ENCODE measurements around the gene ABLIM2.

ABLIM2 gene

DNA sequence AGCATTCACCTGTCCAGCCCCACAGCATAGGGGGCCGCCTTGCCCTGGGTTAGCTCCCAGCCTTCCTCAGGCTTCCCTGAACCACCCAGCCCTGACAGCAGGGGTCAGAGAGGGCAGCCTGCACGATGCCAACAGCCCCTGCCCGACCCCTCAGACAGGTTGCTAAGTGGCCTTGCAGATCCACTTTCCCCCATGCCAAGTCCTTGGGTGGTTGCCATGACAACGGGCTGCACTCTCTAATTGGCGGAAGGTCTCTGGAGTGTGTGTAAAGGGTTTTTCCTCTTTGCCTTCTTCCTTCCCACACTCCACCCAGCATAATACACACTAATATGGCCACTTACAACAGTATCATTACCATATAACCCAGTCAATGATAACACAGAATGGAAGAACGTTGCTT is 119.3 kb downstream of the ABLIM2 start:
- DNase-seq (ENCODE audit: extremely low read depth, low read depth): no peak
- no peak for TF ChIP-seq CTCF (IDR thresholded peaks at IDR 0.05; ENCODE audit: low read depth, low read length)

GRCh38 chr4:8038719-8039251 is 119.8 kb downstream of the ABLIM2 start:
- no peak for TF ChIP-seq CTCF (IDR thresholded peaks at IDR 0.05; ENCODE audit: low read depth, low read length)
- no peak for DNase-seq (ENCODE audit: extremely low read depth, low read depth)

- TF ChIP-seq CTCF (IDR thresholded peaks at IDR 0.05; ENCODE audit: low read depth, low read length): no peak
- DNase-seq (ENCODE audit: extremely low read depth, low read depth): no peak
Measured at GRCh38 chr4:8038083-8038482, 120.5 kb downstream of the ABLIM2 start.

GRCh38 chr4:8037150-8037769 is 121.4 kb downstream of the ABLIM2 start:
- DNase-seq (ENCODE audit: extremely low read depth, low read depth): no peak
- TF ChIP-seq CTCF (IDR thresholded peaks at IDR 0.05; ENCODE audit: low read depth, low read length): no peak

- no peak for TF ChIP-seq CTCF (IDR thresholded peaks at IDR 0.05; ENCODE audit: low read depth, low read length)
- no peak for DNase-seq (ENCODE audit: extremely low read depth, low read depth)
Measured at GRCh38 chr4:8035371-8035780, 123.2 kb downstream of the ABLIM2 start.

DNA sequence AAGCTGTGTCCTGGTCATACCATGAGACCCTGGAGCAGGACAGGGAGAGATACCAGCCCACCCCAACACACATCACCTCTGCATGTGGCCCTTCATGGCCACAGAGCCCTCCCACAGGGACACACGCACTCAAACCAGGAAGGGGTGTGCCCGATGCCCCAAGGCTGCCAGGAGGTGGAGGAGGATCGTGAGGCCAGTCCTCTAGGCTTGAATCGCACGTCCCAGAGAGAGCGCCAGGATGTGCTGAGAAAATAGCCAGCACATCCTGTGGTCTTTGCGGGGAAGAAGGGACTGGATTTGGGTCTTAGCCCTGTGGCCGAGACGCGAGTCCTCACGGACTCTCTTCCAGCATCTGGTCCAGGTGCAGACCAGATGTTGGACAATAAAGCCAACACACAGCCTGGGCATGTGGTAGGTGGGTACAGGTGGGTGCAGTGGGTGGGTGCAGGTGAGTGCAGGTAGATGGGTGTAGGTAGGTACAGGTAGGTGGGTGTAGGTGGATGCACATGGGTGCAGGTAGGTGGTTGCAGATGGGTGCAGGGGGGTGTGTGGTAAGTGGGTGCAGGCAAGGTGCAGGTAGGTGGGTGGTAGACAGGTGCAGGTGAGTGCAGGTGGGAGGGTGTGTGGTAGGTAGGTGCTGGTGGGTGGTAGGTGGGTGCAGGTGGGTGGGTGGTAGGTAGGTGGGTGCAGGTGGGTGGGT is 124.6 kb downstream of the ABLIM2 start:
- DNase-seq (ENCODE audit: extremely low read depth, low read depth): no peak
- TF ChIP-seq CTCF (IDR thresholded peaks at IDR 0.05; ENCODE audit: low read depth, low read length): no peak

DNA sequence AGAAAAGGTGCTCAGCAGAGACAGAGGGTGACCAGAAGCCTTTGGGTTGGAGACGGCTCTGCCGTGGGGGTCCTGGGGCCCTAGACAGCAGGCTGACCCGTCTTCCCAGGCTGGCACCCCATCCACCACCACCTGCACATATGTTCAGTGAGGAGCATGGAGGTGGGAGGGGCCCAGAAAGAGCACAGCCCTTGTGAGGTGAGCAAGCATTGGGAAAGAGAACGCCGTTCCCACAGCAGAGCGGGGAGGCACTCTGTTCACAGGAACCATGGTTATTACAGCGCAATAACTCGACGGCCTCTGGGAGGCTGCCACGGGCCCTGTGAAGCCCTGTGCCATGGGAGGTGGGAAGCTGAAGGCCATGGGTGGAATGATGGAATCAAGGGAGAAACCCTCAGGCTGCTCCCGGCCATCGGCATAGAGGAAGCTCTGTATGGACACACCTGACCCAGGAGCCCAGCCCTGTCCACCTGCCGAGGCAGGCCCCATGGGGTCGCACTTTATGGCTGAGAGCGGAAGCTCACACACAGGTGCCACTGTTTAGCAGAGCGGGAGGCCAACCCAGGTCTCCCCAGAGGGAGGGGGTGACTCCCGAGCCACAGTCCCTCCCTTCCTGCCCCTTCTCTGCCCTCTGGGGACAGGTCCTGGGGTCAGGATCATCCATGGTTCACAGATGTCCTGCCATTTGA is 125.4 kb downstream of the ABLIM2 start:
- no peak for TF ChIP-seq CTCF (IDR thresholded peaks at IDR 0.05; ENCODE audit: low read depth, low read length)
- no peak for DNase-seq (ENCODE audit: extremely low read depth, low read depth)

Measured in AG09319 (cell line).